GM12873 (cell line): ENCODE data around the gene PLA2G4E.

Experiments
- CTCF ChIP-seq: IDR thresholded peaks from 2 replicates; pipeline ENCODE4 v1.5.1; 2012; ENCODE audit warnings: low read depth, mild to moderate bottlenecking, moderate library complexity, low read length, control low read depth; ENCODE audit not compliant: insufficient read depth; ENCODE audit errors: missing control alignments

The PLA2G4E gene

GRCh38 chr15:41955100-41955499 lies 65.7 kb downstream of the PLA2G4E start:
- TF ChIP-seq CTCF = no peak

DNA sequence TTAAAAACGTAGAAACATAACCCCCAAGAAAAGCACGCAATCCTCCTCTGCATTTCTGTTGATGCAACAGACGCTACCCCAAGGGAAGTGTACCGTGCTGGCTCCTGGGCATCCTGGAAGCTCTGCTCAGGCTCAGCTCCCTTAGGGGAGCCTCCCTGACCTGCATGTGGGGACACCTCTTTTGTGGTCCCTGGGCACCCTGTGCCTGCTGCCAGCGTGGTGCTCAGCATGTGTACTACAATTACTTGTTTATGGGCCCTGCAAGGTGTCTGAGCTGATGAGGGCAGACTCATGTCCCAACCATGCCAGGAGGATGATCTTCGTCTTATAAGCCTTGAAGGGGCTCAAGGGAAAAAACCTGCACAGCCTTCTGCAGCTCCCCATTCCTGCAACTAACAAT lies 66.8 kb downstream of the PLA2G4E start:
- TF ChIP-seq CTCF = no peak

- no peak for TF ChIP-seq CTCF
Measured at GRCh38 chr15:41952013-41952563, 68.8 kb downstream of the PLA2G4E start.

DNA sequence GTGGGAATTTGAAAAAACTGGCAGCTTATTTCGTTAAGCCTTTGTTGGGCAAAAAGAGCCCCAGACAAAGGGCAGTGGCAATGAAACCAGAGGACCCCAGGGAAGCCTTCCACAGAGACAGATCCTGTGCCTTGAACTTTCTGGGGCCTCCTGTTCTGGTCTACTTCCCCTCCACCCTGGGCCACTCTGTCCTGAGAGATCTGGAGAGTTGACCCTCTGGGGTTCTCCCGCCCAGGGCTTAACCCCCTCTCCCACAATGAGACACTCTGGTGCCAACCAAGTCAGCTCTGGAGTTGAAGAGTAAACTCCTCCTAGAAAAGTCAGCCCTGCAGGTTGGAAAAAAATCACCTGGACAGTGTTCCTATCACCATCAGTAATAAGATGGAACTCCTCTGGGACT lies 69.3 kb downstream of the PLA2G4E start:
- TF ChIP-seq CTCF = no peak

DNA sequence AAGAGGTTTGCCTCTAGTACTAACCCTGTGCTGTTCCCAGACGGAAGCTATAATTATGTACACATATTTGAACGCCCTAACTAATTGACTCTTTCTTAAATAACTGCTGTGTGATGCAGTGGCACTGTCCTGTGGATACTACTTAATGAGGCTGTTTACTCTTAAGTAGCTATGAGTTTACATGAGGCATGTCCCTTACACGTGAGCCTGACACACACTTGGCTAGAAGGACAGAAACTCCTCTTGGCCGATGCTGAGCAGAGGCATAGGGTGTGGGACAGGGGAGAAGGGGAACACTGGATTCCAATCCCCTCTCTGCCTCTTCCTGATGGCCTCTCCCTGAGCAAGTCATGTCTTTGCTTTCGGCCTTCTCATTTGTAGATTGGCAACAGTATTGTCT lies 70.4 kb downstream of the PLA2G4E start:
- TF ChIP-seq CTCF = no peak

DNA sequence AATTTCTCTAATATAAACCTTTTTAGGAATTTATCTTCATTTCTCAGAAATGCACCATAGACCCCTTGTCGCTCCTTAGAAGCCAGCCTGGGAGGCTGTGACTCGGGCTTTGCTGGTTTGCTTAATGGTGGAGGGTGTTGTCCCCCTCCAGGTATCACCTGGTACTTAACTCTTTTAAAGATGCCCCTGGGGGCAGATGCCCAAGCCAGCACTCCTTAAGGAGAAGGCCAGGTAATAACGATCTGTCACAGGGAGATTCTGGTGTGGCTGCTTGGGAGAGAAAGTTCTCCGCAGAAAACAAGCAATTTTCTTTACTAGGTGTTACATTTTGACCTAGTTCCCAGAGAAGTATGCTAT lies 70.7 kb downstream of the PLA2G4E start:
- TF ChIP-seq CTCF = no peak

GRCh38 chr15:41949401-41950126 lies 71.3 kb downstream of the PLA2G4E start:
- no peak for TF ChIP-seq CTCF
